HG02981 (cell line): ENCODE data around the gene HTT.
"Not testable (repeated sequence)": the region's sequence is repeated elsewhere in the genome, so short reads cannot be mapped to it uniquely, and the experiment has no call there.

Source experiments
- ATAC-seq: cut with Tn5 transposase; IDR thresholded peaks from one replicate; pipeline ENCODE4 v1.9.1; 2021; ENCODE audit warnings: mild to moderate bottlenecking, moderate library complexity; ENCODE audit not compliant: unreplicated experiment

Gene HTT

DNA sequence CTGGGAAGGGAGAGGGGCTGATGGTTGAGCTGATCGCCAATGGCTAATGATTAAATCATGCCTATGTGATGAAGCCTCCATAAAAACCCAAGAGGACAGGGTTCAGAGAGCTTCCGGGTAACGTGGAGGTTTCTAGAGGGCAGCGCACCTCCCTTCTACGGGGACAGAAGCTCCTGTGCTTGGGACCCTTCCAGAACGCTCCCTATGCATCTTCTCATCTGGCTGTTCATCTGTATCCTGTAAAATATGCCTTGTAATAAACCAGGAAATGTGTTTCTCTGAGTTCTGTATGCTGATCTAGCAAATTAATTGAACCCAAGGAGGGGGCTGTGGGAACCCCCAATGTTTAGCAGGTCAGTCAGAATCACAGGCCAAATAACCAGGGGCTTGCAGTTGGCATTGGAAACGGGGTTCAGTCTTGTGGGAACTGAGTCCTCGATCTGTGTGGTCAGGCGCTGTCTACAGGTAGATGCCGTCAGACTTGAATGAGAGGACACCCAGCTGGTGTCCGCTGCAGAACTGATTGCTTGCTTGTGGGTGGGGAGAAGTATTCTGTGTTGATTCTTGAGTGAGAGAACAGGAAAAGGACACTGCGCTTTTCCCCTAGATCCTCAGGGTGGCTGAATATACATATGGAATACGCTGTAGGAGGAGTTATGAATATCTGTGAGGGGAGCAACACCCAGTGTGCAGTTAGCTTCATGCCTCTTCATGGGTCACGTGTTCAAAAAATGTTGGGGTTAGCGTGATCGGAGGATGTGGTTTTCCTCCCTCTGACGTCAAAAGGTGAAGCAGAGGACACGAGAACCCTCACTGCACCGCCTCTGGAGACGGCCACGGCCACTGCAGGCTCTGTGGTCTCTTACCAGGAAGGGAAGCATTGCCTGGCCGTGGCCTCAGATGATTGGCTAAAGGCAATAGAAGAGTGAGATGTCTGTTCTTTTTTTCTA is 29.3 kb upstream of the HTT start:
- no peak for ATAC-seq

DNA sequence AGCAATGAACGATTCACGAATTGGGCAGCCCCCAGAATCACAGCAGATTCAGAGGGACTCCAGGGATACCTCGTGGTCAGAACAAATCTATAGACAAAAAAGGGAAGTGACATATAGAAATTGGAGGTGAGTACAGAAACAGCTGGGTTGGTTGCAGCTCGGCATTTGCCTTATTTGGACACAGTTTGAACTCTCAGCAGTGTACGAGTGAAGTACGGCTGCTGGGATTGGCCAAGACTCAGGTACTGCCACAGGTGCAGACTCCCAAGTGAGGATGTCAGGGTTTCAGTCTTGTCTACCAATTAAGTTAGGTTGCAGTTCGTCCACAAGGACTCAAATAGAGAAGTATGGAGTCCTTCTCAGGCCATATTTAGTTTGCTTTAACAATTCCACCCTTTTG is 28.3 kb upstream of the HTT start:
- peak; percentile 32 for ATAC-seq

DNA sequence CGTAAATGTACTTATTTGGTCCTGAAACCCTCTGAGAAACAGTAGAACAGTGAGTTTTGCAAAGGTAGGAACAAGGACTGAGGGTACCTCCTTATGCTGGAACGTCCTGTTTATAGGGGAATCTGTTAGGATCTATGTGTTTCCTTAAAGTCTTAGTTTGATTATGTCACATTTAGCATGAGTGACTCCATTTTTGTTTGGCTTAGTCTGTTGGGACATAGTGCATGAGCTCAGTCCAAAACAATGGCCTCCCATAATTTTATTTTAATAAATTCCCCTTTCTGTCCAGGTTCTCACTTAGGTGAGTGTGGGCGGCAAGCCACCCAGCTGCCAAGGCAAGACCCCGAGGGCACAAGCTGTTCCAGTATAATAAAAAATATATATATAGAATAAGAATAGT is 27.9 kb upstream of the HTT start:
- ATAC-seq = no peak

DNA sequence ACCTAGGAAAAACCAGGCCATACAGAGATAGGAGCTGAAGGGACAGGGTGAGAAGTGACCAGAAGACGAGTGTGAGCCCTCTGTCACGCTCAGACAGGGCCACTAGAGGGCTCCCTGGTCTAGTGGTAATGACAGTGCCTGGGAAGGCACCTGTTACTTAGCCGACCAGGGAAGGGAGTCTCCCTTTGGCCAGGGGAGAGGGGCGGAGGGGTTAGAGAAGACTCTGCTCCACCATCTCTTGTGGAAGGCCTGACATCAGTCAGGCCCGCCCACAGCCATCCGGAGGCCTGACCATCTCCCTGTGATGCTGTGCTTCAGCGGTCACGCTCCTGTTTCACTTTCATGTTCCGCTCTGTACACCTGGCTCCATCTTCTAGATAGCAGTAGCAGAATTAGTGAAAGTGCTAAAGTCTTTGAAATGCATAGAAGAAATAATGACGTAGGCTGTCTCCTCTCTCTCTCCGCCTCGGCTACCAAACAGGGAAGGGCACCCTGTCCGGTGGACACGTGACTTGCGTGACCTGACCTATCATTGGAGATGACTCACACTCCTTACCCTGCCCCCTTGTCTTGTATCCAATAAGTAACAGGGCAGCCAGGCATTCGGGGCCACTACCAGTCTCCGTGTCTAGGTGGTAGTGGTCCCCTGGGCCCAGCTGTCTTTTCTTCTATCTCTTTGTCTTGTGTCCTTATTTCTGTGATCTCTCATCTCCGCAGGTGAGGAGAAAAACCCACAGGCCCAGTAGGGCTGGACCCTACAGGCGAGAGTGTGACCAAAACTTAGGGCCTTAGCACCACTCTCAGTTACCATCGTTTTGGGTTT is 26.8 kb upstream of the HTT start:
- ATAC-seq = peak; percentile 83

DNA sequence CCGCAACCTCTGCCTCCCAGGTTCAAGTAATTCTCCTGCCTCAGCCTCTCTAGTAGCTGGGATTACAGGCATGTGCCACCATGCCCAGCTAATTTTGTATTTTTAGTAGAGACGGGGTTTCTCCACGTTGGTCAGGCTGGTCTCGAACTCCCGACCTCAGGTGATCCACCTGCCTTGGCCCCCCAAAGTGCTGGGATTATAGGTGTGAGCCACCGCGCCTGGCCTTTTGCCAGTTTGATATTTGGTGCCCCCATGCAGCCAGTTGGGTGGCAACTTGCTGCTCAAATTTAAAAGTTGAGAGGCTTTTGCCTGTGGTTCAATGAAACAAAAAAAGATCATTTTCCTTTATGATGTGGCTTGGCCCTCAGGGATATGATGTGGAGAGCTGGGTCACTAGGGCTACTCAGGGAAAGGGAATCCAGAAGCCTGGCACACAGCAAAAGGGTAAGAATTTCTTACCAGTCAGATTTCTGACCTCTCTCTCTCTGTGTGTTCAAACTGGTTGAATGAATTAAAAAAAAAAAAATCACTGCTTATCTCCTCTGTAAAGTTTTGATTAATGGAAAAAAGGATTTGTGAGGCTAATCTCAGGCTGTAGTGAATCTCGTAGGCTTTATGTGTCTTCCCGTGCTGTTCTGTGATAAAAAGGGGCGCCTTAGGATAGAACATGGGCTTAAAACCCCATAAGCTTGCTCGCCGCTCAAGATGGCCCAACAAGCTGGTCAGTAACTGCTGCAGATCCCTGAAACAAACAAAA is 23.2 kb upstream of the HTT start:
- not testable (repeated sequence) for ATAC-seq

DNA sequence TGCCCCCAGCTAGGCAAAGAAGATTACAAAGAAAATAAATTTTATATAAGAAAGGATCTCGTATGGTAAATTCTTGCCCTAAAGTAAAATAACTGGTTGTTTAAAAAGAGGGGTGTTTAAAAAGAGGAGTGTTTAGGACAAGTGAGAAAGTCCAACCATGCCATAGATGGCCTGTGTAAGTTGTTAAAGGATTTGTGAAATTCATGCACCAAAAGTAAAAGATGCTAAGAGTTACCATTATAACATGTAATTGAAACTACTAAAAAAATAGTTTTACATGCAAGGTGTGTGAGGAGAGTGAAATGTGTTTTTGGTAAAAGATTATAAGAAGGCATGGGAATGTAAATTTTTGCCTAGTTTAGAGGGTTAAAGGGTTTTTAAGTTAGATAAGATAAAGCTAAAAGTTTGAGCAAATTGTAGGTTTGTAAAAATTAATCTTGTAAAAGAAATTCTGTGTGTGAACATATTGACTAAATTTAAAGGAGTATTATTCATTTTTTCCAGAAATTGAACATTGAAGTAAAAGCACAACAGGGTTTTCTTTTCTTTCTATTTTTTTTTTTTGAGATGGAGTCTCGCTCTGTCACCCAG is 20.2 kb upstream of the HTT start:
- ATAC-seq = no peak

DNA sequence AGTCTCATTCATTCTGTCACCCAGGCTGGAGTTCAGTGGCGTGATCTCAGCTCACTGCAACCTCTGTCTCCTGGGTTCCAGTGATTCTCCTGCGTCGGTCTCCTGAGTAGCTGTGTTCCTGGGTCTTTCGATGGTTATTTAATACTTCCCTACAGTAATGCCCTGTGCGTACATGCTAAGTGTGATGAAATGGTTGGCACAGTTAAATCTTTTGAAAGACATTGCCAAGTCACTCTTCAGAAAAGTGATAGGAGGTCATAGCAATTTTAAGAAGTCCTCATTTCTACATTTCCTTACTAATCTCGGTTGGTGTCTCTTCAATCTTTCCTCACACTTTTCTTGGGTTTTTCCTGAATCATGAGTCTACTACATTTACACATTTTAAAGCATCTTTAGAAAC is 14.5 kb upstream of the HTT start:
- ATAC-seq = no peak

DNA sequence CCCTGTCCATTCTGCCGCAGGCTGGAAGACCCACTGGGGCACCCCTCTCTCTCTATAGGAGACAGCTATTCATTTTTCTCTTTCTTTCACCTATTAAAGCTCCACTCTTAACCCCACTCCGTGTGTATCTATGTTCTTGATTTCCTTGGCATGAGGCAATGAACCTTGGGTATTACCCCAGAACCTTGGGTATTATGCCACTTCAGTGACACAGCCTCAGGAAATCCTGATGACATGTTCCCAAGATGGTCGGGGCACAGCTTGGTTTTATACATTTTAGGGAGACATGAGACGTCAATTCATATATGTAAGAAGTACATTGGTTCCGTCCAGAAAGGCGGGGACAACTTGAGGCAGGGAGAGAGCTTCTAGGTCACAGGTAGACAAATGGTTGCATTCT is 13.5 kb upstream of the HTT start:
- ATAC-seq = no peak

DNA sequence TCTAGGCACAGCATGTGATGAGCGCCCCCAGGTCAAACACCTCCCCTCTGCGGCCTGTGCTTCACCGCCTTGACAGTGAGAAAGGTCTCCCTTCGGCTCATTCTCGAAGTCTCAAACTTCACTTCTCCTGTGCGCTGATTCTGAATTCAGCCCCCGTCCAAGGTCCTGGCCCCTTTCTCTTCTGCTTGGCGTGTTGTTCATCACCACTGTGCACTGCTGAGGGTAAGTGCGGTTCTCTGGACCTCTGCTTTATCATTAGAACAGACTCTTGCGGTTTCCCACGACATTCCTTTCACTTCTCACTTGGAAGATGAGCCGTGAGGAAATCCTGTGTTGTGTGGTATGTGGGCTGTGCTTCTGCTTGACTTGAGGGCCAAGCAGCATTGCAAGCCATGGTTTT is 12.0 kb upstream of the HTT start:
- ATAC-seq = no peak

DNA sequence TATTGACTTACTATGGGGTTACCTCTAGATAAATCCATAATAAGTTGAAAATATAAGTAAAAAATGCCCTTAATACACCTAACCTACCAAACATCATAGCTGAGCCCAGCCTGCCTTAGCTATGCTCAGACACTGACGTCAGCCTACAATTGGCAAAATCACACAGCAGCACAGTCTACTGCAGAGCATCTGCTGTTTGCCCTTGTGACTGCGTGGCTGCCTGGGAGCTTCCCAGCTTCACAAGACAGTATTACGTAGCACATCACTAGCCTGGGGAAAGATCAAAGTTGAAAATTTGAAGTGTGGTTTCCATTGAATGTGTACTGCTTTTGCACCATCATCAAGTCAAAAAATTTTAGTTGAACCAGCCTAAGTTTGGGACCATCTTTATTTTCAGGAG is 8.9 kb upstream of the HTT start:
- no peak for ATAC-seq

DNA sequence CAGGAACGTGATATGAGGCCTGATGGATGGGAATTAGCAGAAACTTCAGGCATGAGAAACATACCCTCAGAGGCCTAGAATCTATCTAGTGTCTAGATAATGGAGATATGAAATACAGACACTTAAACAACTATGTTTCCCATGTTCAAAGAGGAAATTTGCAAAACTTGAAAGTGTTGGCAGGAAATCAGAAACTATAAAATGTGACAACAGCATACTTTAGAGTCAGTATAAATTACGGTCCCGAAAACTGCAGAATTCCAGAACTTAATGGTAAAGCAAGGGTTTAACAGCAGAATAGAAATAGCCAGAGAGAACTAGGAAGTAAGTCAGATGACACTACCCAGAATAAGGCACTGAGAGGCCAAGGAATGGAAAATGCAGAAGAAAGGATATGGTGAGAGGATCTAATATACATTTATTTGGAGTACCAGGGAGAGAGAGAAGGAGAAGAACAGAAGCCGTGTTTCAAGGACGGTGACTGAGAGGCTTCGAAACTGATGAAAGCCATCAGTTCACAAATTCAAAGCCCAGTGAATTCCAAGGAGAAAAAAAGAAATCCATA is 7.6 kb upstream of the HTT start:
- ATAC-seq = no peak

DNA sequence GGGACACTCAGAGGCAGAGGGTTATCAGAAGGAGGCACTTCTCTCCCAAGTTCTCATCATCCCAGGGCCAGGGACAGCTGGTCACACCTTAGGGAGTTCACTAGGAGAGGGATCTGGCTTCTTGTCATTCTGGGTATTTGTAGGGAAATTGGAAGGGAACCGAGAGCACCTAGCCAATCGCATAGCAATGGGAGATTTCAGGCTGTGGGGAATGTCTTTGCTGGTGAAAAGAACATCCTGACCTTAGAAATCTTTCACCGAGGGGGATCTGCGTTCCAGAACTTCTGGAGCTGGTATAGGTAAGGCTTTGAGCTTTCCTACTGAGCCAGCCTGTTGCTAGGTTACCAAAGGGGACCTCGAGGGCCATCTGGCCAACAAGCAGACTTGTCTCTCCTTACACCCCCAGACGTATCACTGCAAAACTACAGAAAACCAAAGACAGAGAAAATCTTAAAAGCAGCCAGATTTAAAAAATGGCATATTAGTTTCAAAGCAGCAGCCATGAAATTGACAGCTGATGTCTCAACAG is 6.9 kb upstream of the HTT start:
- no peak for ATAC-seq

DNA sequence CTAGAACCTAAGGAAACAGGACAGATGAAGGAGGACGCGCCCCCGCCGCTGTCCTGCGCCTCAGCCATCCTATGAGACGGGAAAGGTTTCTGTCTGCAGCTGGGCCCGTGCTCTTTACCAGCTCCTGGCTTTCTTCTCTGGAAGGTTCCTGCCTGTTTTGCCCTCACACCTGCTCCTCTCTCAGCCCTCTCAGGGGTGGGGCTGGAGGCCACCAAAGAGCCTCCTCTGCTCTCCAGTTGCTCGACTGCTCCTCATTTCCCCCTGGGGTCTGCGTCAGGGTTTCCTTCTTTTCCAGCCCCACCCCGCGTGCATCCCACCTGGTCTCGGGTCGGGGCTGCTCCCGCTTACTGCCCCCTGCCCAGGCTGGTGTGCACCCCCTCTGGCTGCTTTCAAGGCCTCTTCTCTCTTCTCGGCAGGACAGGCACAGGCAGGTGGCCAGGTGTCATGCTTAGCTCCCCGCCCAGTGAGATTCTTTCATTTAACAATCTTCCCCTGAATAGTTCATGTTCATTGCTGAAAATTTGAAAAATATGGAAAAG is 4.8 kb upstream of the HTT start:
- ATAC-seq = no peak

DNA sequence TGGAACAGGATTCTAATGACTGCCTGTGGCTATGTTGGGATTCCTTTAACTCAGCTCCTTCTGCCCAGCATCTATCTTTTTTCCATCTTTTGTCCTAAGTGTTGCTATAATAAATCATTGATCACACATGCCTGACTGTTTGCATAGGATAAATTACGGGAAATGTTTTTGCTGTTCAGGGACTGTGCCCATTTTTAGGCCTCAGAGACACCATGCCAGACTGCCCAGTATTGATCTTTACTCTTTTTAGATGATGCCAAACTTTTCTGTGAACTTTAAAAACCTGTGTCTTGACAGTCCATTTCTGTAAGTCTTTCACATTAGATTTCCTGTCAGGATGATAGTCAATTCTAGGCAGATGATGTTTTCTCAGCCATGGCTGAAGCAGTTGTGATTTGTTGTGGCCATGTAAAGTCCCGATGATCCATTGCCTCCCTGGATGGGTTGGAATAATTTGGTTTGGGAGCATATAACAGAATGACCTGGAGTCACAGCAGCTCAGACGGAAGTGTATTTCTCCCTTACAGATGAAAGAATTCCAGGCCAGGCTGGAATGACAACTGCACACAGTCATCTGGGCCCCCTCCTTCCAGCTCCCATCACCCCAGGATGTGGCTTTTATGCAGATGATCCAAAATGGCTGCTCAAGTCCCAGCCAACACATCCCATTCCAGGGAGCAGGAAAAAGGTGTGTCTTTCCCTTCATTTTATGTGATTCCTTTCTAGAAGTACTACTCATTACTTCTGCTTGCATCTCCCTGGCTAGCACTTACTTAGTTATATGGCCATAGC is 3.6 kb upstream of the HTT start:
- no peak for ATAC-seq

DNA sequence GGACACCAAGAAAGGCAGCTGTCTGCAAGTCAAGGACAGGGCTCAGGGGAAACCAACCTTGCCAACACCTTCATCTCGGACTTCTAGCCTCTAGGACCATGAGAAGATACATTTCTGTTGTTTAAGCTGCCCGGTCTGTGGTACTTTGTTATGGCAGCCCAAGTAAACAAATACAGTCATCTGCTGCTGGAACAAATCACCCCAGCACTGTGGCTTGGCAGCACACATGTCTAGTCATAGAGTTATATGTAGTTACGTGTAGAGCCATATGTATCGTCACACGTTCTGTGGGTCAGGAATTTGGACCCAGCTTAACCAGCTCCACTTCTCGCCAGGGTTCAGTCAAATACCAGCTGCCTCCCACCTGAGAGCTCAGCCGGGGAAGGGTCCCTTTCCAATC is 2.7 kb upstream of the HTT start:
- no peak for ATAC-seq

DNA sequence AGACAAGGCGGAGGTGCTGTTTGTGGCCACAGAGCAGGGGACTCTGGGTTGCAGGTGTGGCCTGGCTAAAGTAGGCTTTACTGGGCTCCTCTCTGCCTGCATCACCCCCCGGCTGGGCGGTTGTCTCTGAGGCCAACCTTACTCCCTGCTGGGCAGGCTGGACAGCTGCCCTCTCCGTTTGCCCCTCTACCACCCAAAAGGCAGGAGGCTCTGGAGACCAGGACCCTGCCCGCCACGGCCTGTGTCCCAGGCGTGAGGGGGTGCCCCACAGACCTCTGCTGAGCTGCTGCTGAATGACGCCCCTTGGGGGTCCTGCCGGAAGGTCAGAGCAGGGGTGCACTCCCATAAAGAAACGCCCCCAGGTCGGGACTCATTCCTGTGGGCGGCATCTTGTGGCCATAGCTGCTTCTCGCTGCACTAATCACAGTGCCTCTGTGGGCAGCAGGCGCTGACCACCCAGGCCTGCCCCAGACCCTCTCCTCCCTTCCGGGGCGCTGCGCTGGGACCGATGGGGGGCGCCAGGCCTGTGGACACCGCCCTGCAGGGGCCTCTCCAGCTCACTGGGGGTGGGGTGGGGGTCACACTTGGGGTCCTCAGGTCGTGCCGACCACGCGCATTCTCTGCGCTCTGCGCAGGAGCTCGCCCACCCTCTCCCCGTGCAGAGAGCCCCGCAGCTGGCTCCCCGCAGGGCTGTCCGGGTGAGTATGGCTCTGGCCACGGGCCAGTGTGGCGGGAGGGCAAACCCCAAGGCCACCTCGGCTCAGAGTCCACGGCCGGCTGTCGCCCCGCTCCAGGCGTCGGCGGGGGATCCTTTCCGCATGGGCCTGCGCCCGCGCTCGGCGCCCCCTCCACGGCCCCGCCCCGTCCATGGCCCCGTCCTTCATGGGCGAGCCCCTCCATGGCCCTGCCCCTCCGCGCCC is 1.1 kb upstream of the HTT start:
- peak; percentile 26 for ATAC-seq

DNA sequence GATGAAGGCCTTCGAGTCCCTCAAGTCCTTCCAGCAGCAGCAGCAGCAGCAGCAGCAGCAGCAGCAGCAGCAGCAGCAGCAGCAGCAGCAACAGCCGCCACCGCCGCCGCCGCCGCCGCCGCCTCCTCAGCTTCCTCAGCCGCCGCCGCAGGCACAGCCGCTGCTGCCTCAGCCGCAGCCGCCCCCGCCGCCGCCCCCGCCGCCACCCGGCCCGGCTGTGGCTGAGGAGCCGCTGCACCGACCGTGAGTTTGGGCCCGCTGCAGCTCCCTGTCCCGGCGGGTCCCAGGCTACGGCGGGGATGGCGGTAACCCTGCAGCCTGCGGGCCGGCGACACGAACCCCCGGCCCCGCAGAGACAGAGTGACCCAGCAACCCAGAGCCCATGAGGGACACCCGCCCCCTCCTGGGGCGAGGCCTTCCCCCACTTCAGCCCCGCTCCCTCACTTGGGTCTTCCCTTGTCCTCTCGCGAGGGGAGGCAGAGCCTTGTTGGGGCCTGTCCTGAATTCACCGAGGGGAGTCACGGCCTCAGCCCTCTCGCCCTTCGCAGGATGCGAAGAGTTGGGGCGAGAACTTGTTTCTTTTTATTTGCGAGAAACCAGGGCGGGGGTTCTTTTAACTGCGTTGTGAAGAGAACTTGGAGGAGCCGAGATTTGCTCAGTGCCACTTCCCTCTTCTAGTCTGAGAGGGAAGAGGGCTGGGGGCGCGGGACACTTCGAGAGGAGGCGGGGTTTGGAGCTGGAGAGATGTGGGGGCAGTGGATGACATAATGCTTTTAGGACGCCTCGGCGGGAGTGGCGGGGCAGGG is 568 bp downstream of the HTT start:
- peak; percentile 1 for ATAC-seq

DNA sequence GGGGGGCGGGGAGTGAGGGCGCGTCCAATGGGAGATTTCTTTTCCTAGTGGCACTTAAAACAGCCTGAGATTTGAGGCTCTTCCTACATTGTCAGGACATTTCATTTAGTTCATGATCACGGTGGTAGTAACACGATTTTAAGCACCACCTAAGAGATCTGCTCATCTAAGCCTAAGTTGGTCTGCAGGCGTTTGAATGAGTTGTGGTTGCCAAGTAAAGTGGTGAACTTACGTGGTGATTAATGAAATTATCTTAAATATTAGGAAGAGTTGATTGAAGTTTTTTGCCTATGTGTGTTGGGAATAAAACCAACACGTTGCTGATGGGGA is 1.1 kb downstream of the HTT start:
- no peak for ATAC-seq
